HG03565 (cell line): ENCODE results near the gene DUSP2.
"Not testable (repeated sequence)": the region's sequence is repeated elsewhere in the genome, so short reads cannot be mapped to it uniquely, and the experiment has no call there.

Source experiments
- ATAC-seq: cut with Tn5 transposase; IDR thresholded peaks from one replicate; pipeline ENCODE4 v1.9.1; 2021; ENCODE audit warnings: mild to moderate bottlenecking, moderate library complexity; ENCODE audit not compliant: unreplicated experiment

DUSP2 gene

GRCh38 chr2:96163415-96163767 is 18.2 kb upstream of the DUSP2 start:
- no peak for ATAC-seq

- no peak for ATAC-seq
These were observed 16.7 kb upstream of the DUSP2 start for GRCh38 chr2:96161898-96162297.

- ATAC-seq = not testable (repeated sequence)
These were observed 15.1 kb upstream of the DUSP2 start for GRCh38 chr2:96160366-96160765.

- no peak for ATAC-seq
These were observed 14.0 kb upstream of the DUSP2 start for GRCh38 chr2:96159084-96159830.

- no peak for ATAC-seq
These were observed 13.3 kb upstream of the DUSP2 start for GRCh38 chr2:96158554-96158940.

- peak; percentile 50 for ATAC-seq
These were observed 12.7 kb upstream of the DUSP2 start for GRCh38 chr2:96157649-96158553.

GRCh38 chr2:96156926-96157648 is 11.8 kb upstream of the DUSP2 start:
- ATAC-seq = no peak

- no peak for ATAC-seq
These were observed 11.0 kb upstream of the DUSP2 start for GRCh38 chr2:96156011-96156820.

GRCh38 chr2:96154506-96155380 is 9.5 kb upstream of the DUSP2 start:
- no peak for ATAC-seq

- ATAC-seq = no peak
These were observed 8.8 kb upstream of the DUSP2 start for GRCh38 chr2:96153991-96154431.

GRCh38 chr2:96153291-96153713 is 8.1 kb upstream of the DUSP2 start:
- no peak for ATAC-seq

- no peak for ATAC-seq
These were observed 7.3 kb upstream of the DUSP2 start for GRCh38 chr2:96152304-96153161.

- no peak for ATAC-seq
These were observed 6.5 kb upstream of the DUSP2 start for GRCh38 chr2:96151595-96152303.

- ATAC-seq = no peak
These were observed 5.8 kb upstream of the DUSP2 start for GRCh38 chr2:96150791-96151594.

GRCh38 chr2:96150007-96150640 is 4.9 kb upstream of the DUSP2 start:
- no peak for ATAC-seq

GRCh38 chr2:96148410-96149217 is 3.4 kb upstream of the DUSP2 start:
- peak; percentile 31 for ATAC-seq
